ENCODE results near the gene BABAM2. TPM values are rescaled to one million over a fixed set of nuclear protein-coding genes. Genes with fewer than 3 reads are reported as not detected.

The BABAM2 gene
- total RNA-seq, 4 donors from 2014 or later = 34.4 to 44.9 (median 38.3) TPM

DNA sequence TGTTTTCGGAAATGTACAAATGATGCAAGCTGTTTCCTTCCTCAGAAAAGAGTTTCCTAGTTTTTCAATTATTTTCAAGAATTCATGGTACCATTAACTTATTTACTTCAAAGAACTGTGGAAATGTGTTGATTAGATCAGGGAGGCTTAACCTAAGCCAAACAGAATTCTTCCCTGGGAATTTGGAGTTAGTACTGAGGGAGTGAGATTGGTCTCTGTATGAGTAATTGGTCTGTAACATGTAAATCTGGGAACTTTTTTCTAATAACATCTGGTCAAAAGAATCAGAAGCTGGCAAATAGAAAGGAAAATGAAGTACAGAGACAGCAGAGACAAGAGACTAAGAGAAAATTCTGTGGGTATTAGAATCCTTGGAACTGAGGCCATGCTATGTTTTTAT, 145.8 kb downstream of the BABAM2 start:
- TF ChIP-seq, protein P1, sequence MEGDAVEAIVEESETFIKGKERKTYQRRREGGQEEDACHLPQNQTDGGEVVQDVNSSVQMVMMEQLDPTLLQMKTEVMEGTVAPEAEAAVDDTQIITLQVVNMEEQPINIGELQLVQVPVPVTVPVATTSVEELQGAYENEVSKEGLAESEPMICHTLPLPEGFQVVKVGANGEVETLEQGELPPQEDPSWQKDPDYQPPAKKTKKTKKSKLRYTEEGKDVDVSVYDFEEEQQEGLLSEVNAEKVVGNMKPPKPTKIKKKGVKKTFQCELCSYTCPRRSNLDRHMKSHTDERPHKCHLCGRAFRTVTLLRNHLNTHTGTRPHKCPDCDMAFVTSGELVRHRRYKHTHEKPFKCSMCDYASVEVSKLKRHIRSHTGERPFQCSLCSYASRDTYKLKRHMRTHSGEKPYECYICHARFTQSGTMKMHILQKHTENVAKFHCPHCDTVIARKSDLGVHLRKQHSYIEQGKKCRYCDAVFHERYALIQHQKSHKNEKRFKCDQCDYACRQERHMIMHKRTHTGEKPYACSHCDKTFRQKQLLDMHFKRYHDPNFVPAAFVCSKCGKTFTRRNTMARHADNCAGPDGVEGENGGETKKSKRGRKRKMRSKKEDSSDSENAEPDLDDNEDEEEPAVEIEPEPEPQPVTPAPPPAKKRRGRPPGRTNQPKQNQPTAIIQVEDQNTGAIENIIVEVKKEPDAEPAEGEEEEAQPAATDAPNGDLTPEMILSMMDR (IDR thresholded peaks at IDR 0.05; ENCODE audit: low read depth) = no peak

DNA sequence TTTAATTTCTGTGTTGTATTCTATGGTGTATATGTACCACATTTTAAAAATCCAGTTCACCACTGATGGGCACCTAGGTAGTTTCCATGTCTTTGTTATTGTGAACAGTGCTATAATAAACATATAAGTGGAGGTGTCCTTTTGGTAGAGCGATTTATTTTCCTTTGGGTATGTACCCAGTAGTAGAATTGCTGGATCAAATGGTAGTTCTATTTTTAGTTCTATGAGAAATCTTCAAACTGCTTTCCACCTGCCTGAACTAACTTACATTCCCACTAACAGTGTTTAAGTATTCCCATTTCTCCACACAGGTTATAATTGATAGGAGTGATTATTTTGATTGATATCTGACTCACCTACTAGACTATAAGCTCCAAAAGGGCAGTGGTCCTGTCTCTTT, 148.2 kb downstream of the BABAM2 start:
- TF ChIP-seq, protein P1 (IDR thresholded peaks at IDR 0.05; ENCODE audit: low read depth) = no peak

DNA sequence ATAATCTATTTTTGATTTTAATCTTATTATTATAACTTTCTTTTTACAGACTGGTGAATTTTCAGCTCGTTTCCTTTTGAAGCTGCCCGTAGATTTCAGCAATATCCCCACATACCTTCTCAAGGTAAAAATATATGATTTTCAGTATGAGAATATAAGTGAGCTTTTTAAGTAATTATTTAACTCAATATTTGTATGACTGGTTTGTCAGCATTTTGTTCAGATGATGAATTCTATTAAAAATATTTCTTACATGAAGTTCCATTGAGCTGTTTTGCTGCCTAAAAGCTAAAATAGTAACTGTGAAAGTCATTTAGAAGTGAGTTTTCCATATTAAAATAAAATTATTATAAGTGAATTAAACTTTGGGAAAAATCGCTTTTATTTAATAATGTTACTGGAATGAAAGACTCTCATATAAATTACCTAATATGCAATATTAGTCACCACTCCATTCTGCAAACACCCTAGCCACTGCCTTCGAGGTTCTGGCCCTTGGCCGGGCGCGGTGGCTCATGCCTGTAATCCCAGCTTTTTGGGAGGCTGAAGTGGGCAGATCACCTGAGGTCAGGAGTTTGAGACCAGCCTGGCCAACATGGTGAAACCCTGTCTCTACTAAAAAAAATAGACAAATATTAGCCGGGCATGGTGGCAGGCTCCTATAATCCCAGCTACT, 155.3 kb downstream of the BABAM2 start:
- TF ChIP-seq, protein P1 (IDR thresholded peaks at IDR 0.05; ENCODE audit: low read depth) = no peak

DNA sequence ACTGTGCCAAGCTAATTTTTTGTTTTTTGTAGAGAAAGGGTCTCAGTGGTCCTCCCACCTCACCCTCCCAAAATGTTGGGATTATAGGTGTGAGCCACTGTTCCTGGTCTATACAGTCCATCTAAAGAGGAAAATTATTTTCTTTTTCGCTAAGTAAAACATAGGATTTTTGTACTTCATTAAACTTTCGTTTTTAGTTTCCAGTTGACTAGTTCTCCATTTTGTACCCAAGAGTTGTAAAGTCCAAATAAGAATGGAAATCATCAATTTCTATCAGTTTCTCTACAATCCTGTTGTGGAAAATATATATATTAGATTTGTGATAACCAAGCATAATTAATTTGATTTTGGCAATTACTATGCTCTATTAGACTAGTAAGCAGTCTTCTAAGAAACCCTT, 156.4 kb downstream of the BABAM2 start:
- TF ChIP-seq, protein P1 (IDR thresholded peaks at IDR 0.05; ENCODE audit: low read depth) = no peak

DNA sequence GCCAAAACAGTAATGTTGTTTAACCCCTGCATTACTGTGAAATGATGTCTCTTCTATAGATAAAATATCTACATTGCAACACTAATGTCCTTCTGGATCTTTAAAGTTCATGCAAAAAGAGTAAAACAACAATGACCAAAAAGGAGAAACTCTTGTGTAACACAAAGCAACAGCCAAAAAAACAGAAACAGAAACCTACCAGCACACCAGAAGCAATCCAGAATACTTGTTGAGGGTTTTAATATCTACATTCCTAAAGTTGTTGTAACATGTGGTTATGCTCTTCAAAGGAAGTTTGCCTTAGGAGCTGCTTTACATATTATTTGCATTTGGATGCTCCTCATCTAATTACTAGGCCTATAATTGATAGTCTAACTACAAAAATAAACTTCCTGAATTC, 157.2 kb downstream of the BABAM2 start:
- TF ChIP-seq, protein P1 (IDR thresholded peaks at IDR 0.05; ENCODE audit: low read depth) = no peak

DNA sequence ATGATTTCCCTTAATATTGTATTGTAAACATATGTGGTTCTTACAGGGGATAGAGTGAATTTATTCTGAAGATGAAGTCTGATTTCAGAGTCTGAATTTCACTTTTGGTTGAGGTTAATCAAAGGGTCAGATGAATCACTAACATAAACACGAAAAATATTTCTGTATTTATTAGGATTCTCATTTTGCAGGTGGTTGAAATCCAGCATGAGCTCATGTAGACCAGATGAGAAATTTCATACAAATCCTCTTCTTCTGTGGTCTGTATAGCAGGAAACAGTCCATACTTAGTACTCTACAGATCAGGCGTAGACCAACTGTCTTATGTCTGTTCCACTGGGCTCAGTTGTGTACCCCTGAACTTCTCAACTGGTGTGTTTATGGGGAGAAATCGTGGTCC, 157.8 kb downstream of the BABAM2 start:
- TF ChIP-seq, protein P1 (IDR thresholded peaks at IDR 0.05; ENCODE audit: low read depth) = no peak

DNA sequence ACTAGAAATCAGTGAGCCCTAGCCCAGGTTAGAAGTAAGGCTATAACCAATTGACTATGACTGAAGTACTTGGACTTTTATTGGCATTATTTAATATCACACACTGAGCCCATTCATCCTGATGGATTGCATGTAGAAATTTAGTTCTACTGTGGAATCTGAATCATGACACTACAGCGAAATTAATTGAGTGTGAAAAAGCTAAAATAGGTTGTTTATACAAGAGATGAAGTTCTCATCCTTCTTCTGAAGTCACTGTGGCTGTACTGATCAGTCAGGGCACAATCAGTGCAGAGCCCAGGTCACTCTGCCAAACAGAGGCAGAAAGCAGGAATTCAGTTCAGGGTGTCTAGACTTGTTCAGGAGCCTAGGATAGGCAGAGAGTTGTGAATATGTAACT, 158.9 kb downstream of the BABAM2 start:
- TF ChIP-seq, protein P1 (IDR thresholded peaks at IDR 0.05; ENCODE audit: low read depth) = no peak
